Measurements from ENCODE around the gene PLEKHG4. TPM values are rescaled to one million over a fixed set of nuclear protein-coding genes. Genes with fewer than 3 reads are reported as not detected.

PLEKHG4 gene
- total RNA-seq, 1 experiment from 2014 or later: 32.7 TPM

DNA sequence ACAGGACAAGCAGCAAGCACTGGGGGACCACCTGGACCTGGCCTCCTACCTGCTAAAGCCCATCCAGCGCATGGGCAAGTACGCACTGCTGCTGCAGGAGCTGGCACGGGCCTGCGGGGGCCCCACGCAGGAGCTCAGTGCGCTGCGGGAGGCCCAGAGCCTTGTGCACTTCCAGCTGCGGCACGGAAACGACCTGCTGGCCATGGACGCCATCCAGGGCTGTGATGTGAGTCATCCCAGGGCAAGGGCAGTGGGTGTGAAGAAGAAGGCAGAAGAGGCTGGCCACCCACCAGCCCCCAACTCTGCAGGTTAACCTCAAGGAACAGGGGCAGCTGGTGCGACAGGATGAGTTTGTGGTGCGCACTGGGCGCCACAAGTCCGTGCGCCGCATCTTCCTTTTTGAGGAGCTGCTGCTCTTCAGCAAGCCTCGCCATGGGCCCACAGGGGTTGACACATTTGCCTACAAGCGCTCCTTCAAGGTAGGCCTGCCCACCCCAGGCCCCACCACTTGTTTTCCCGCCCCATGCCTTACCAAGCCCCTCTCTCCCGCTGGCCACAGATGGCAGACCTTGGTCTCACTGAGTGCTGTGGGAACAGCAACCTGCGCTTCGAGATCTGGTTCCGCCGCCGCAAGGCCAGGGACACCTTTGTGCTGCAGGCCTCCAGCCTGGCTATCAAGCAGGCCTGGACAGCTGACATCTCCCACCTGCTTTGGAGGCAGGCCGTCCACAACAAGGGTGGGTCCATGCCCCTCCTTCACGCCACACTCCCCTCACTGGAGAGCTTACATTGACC is 7.3 kb downstream of the PLEKHG4 start:
- Mint-ChIP-seq H3K4me3 (ENCODE audit: unreplicated experiment) (no peak overlapping the region), H3K27ac (ENCODE audit: low read depth, unreplicated experiment) (no peak overlapping the region), H3K9me3 (ENCODE audit: unreplicated experiment) (no peaks in the 10 kb centered on the region), H3K27me3 (ENCODE audit: insufficient read depth, unreplicated experiment) (no peaks in the 10 kb centered on the region), H3K4me1 (ENCODE audit: insufficient read depth, unreplicated experiment) (peaks cover 15% of the 10 kb centered on the region), H3K36me3 (ENCODE audit: insufficient read depth, unreplicated experiment) (peaks cover 7% of the 10 kb centered on the region)
- CTCF ChIA-PET: interaction anchor here (0.6 to 3.0 kb wide), 9 partner anchors 9 to 142 kb away, joined by 3 to 37 read pairs (median 9); partner anchors contain the start of gene FHOD1
- no peak for DNase-seq (ENCODE audit: unreplicated experiment)
- BruUV-seq (replicated peaks): no TSS peak
- POLR2A ChIA-PET: interaction anchor here (2.2 kb wide), 1 partner anchor 26 kb away, joined by 7 read pairs; no protein-coding TSS in a partner anchor
- no peak for TF ChIP-seq CTCF (IDR thresholded peaks at IDR 0.05; ENCODE audit: unreplicated experiment)
- intact Hi-C loops (cut with micrococcal nuclease): no loop called here

DNA sequence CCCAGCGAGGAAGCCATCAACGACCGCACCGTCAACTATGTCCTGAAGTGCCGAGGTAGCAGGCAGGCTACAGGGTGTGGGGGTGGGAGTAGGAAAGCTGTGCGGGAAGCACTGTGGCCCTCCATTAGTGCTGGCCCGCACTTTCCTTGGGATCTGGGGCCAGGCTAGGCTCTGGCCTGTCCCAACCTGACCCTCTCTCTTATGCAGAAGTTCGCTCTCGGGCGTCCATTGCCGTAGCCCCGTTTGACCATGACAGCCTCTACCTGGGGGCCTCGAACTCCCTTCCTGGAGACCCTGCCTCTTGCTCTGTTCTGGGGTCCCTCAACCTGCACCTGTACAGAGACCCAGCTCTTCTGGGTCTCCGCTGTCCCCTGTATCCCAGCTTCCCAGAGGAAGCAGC is 8.6 kb downstream of the PLEKHG4 start:
- H3K9me3 Mint-ChIP-seq (ENCODE audit: unreplicated experiment): no peaks in the 10 kb centered on the region

GRCh38 chr16:67291461-67291860 is 12.1 kb downstream of the PLEKHG4 start:
- Mint-ChIP-seq H3K4me1 (ENCODE audit: insufficient read depth, unreplicated experiment) (peaks cover 4% of the 10 kb centered on the region), H3K9me3 (ENCODE audit: unreplicated experiment) (no peaks in the 10 kb centered on the region), H3K27me3 (ENCODE audit: insufficient read depth, unreplicated experiment) (peaks cover 16% of the 10 kb centered on the region), H3K27ac (ENCODE audit: low read depth, unreplicated experiment) (no peak overlapping the region), H3K36me3 (ENCODE audit: insufficient read depth, unreplicated experiment) (no peaks in the 10 kb centered on the region), H3K4me3 (ENCODE audit: unreplicated experiment) (no peak overlapping the region)
- POLR2A ChIA-PET: interaction anchor here (1.5 kb wide), 1 partner anchor 45 kb away, joined by 3 read pairs; no protein-coding TSS in a partner anchor
- TF ChIP-seq CTCF (IDR thresholded peaks at IDR 0.05; ENCODE audit: unreplicated experiment): no peak
- CTCF ChIA-PET: interaction anchor here (0.5 kb wide), 1 partner anchor 164 kb away, joined by 3 read pairs; no protein-coding TSS in a partner anchor
- BruUV-seq (replicated peaks): no TSS peak
- intact Hi-C loops (cut with micrococcal nuclease): no loop called here
- DNase-seq (ENCODE audit: unreplicated experiment): no peak

More for the DNA sequence above, 8.6 kb downstream of the PLEKHG4 start:
- Mint-ChIP-seq H3K4me3 (ENCODE audit: unreplicated experiment) (no peak overlapping the region), H3K27me3 (ENCODE audit: insufficient read depth, unreplicated experiment) (peaks cover 9% of the 10 kb centered on the region), H3K4me1 (ENCODE audit: insufficient read depth, unreplicated experiment) (peaks cover 13% of the 10 kb centered on the region), H3K27ac (ENCODE audit: low read depth, unreplicated experiment) (no peak overlapping the region), H3K36me3 (ENCODE audit: insufficient read depth, unreplicated experiment) (peaks cover 7% of the 10 kb centered on the region)
- ChIA-PET CTCF (interaction anchor here (0.6 to 3.0 kb wide), 3 partner anchors 10 to 128 kb away, joined by 3 to 14 read pairs (median 3); partner anchors contain the start of gene ZDHHC1), POLR2A (interaction anchor here (0.7 kb wide), 1 partner anchor 59 kb away, joined by 4 read pairs; no protein-coding TSS in a partner anchor)
- BruUV-seq (replicated peaks): no TSS peak
- DNase-seq (ENCODE audit: unreplicated experiment): no peak
- no peak for TF ChIP-seq CTCF (IDR thresholded peaks at IDR 0.05; ENCODE audit: unreplicated experiment)
- intact Hi-C loops (cut with micrococcal nuclease): no loop called here

DNA sequence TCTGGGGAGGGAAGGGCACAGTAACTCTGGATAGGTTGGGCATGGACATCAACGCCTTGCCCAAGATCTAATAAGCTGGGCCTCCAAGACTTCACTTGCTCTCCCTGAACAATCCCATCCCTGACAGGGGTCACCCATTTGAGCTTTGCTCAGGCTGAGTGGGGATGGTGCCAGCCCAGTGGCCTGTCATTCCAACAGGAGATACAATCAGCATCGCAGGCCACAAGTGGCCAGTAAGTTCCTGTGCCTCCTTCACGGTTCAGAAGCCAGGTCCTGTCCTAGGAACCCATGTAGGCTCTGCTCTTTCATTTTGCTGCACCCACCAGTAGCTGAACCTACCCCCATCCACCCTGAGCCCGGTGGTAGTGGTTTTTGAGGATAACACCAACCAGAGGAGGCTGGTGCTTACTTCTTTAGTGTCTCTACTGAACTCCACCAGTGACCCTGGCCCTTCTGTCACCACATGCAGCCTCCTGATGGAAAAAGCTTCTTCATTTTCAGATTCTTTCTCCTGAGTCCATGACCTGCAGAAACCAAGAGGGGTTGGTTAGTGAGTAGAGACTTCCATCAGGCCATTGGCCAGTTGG is 14.9 kb downstream of the PLEKHG4 start:
- Mint-ChIP-seq H3K36me3 (ENCODE audit: insufficient read depth, unreplicated experiment) (no peaks in the 10 kb centered on the region), H3K27me3 (ENCODE audit: insufficient read depth, unreplicated experiment) (peaks cover 16% of the 10 kb centered on the region), H3K9me3 (ENCODE audit: unreplicated experiment) (no peaks in the 10 kb centered on the region), H3K4me3 (ENCODE audit: unreplicated experiment) (no peak overlapping the region), H3K4me1 (ENCODE audit: insufficient read depth, unreplicated experiment) (peaks cover 7% of the 10 kb centered on the region), H3K27ac (ENCODE audit: low read depth, unreplicated experiment) (no peak overlapping the region)
- no peak for TF ChIP-seq CTCF (IDR thresholded peaks at IDR 0.05; ENCODE audit: unreplicated experiment)
- CTCF ChIA-PET: interaction anchor here (0.6 to 4.9 kb wide), 4 partner anchors 9 to 44 kb away, joined by 3 to 35 read pairs (median 6); no protein-coding TSS in a partner anchor
- no peak for DNase-seq (ENCODE audit: unreplicated experiment)
- no TSS peak for BruUV-seq (replicated peaks)
- intact Hi-C loops (cut with micrococcal nuclease): no loop called here
- POLR2A ChIA-PET: interaction anchor here (0.7 to 1.1 kb wide), 2 partner anchors 18 to 59 kb away, joined by 3 read pairs; no protein-coding TSS in a partner anchor

Measured in MCF 10A (cell line).